T-helper 17 cell (primary cell): Measurements from ENCODE around the gene ZNF207. TPM values are rescaled to one million over a fixed set of nuclear protein-coding genes. Genes with fewer than 3 reads are reported as not detected.
"Not testable (repeated sequence)": the region's sequence is repeated elsewhere in the genome, so short reads cannot be mapped to it uniquely, and the experiment has no call there.

Experiments
- ATAC-seq: fragments of 150-1000 bp; cut with Tn5 transposase; 2 replicates; pipeline ENCODE4 v1.10.0; 2021; ENCODE audit warnings: mild to moderate bottlenecking, moderate library complexity
- DNase-seq, 3 donors: peaks; one replicate each; pipeline versions ENCODE4 v3.0.0 to v3.0.0-alpha.2; 2020 to 2021
- H3K9me3 ChIP-seq: one replicate; pipeline ENCODE4 v1.7.0; 2013; ENCODE audit warnings: low read length, mild to moderate bottlenecking; ENCODE audit not compliant: control insufficient read depth, poor library complexity, severe bottlenecking
- H3K27ac Mint-ChIP-seq: one replicate; pipeline ENCODE4 v1.8.0; 2022; ENCODE audit warnings: mild to moderate bottlenecking, moderate library complexity, mixed read lengths
- H3K27me3 Mint-ChIP-seq: one replicate; pipeline ENCODE4 v1.8.0; 2022; ENCODE audit warnings: mixed read lengths
- H3K36me3 Mint-ChIP-seq: one replicate; pipeline ENCODE4 v1.8.0; 2022; ENCODE audit warnings: low read depth, mixed read lengths
- H3K4me1 Mint-ChIP-seq: one replicate; pipeline ENCODE4 v1.8.0; 2022; ENCODE audit warnings: mild to moderate bottlenecking, mixed read lengths
- H3K4me3 Mint-ChIP-seq: one replicate; pipeline ENCODE4 v1.8.0; 2022; ENCODE audit warnings: mild to moderate bottlenecking, moderate library complexity, mixed read lengths
- total RNA-seq, 4 donors: library from RNA in 2 of 4; stranded (reverse) in 2 of 4; gene quantifications; one replicate each; pipeline ENCODE4 v1.2.3 and lab custom pipeline; 2022 to 2026

ZNF207 gene
- total RNA-seq, 2 donors from 2014 or later: 259 to 269 TPM

- Mint-ChIP-seq H3K4me1 (peaks cover 11% of the 10 kb centered on the region), H3K27me3 (peaks cover 18% of the 10 kb centered on the region)
- not testable (repeated sequence) for H3K27ac Mint-ChIP-seq, DNase-seq, ATAC-seq, H3K4me3 Mint-ChIP-seq, H3K36me3 Mint-ChIP-seq, H3K9me3 ChIP-seq
Measured at GRCh38 chr17:32320080-32320479, 29.9 kb upstream of the ZNF207 start.

GRCh38 chr17:32320847-32321246 lies 29.1 kb upstream of the ZNF207 start:
- Mint-ChIP-seq H3K27ac (no peak overlapping the region), H3K36me3 (no peaks in the 10 kb centered on the region), H3K27me3 (peaks cover 14% of the 10 kb centered on the region), H3K4me1 (peaks cover 11% of the 10 kb centered on the region), H3K4me3 (no peak overlapping the region)
- H3K9me3 ChIP-seq: no peaks in the 10 kb centered on the region
- DNase-seq: no peak
- ATAC-seq: no peak

- peaks cover 1% of the 10 kb centered on the region for H3K27me3 Mint-ChIP-seq
- peak overlapping the region; percentile 79 for H3K27ac Mint-ChIP-seq
- H3K36me3 Mint-ChIP-seq: no peaks in the 10 kb centered on the region
- peak overlapping the region; percentile 68 for H3K4me3 Mint-ChIP-seq
- H3K4me1 Mint-ChIP-seq: peaks cover 11% of the 10 kb centered on the region
- H3K9me3 ChIP-seq: no peaks in the 10 kb centered on the region
- no peak for DNase-seq
- no peak for ATAC-seq
Measured at GRCh38 chr17:32323046-32323445, 26.9 kb upstream of the ZNF207 start.

DNA sequence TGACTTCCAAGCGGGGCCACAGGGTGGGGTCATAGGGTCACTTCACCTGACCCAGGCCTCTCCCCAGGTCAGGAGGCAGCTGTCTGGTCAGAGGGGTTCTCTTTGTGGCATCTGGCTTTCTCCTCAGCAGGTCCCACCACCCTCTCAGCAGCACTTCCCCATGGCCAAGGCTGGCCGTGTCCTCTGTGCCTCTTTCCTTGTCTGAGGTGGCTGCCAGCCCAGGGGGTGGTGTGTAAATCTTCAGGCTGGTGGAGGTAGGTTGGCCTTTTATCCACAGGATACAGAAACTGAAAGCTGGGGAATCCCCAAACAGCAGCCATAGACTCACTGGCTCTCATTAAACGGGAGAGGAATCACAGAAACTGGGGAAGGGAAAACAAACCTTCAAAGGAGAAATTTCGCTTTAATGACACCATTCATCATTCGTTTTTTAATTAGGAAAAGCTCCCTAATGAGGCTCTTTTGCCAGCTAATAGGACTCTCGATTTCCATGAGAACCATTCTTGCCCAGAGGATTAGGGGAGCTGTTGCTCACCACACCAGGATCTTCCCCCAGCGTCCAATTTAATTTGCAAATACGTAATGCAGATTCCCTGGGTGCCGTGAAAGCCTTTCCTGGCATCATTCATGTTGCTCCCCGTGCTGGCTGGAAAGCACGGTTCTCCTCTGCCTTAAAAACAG lies 26.0 kb upstream of the ZNF207 start:
- Mint-ChIP-seq H3K4me3 (peak overlapping the region; percentile 68), H3K36me3 (no peaks in the 10 kb centered on the region), H3K27ac (peak overlapping the region; percentile 79), H3K27me3 (no peaks in the 10 kb centered on the region), H3K4me1 (peaks cover 11% of the 10 kb centered on the region)
- no peaks in the 10 kb centered on the region for H3K9me3 ChIP-seq
- DNase-seq (peak in 1 of 3 donors; percentile 34), ATAC-seq (peak; percentile 82)

GRCh38 chr17:32327911-32328310 lies 22.0 kb upstream of the ZNF207 start:
- ATAC-seq (no peak), DNase-seq (no peak)
- H3K27ac Mint-ChIP-seq: no peak overlapping the region
- H3K4me3 Mint-ChIP-seq: no peak overlapping the region
- peaks cover 18% of the 10 kb centered on the region for H3K4me1 Mint-ChIP-seq
- H3K27me3 Mint-ChIP-seq: no peaks in the 10 kb centered on the region
- no peaks in the 10 kb centered on the region for H3K36me3 Mint-ChIP-seq
- H3K9me3 ChIP-seq: no peaks in the 10 kb centered on the region

DNA sequence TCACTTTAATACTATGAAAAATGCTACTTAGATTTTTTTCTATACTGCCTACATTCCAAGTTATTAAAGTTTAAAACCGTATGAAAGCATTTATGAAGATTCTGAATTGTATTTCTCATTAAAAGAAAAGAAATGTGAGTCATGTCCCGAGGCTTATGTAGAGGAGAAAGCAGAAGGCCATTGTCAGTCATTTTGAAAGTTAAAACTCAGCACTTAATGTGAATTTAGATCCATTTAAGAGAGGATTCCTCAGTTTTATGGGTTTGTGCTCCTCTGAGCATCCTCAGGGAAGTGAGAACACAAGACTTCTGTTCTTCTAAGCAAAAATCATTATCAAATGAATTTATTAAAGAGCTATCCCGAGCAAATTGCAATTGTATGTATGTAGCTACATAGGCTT lies 19.8 kb upstream of the ZNF207 start:
- DNase-seq: no peak
- H3K27me3 Mint-ChIP-seq: no peaks in the 10 kb centered on the region
- no peaks in the 10 kb centered on the region for H3K9me3 ChIP-seq
- no peak overlapping the region for H3K4me3 Mint-ChIP-seq
- H3K36me3 Mint-ChIP-seq: no peaks in the 10 kb centered on the region
- peaks cover 11% of the 10 kb centered on the region for H3K4me1 Mint-ChIP-seq
- no peak for ATAC-seq
- H3K27ac Mint-ChIP-seq: peak overlapping the region; percentile 93

GRCh38 chr17:32331243-32332040 lies 18.5 kb upstream of the ZNF207 start:
- Mint-ChIP-seq H3K27me3 (no peaks in the 10 kb centered on the region), H3K4me3 (peak overlapping the region; percentile 31), H3K4me1 (peaks cover 11% of the 10 kb centered on the region), H3K27ac (peak overlapping the region; percentile 93), H3K36me3 (no peaks in the 10 kb centered on the region)
- DNase-seq (no peak), ATAC-seq (no peak)
- no peaks in the 10 kb centered on the region for H3K9me3 ChIP-seq

DNA sequence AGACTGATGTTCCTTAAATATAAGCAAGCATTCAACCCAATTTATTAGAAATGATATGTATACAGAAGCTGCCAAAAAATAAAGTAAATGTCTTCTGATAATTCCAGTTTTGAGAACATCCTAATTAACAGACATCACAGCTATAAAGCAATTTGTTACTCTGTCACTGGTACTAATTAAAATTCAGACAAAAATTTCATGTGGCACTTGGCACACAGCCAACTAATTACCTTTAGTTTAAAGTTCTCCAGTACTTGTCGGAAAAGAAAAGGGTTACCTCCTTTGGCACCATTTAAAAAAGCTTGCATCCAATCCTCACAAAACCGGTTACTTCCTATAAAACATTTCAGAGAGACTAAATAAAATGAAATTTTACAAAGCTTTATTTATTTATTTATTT lies 16.8 kb upstream of the ZNF207 start:
- H3K27ac Mint-ChIP-seq: no peak overlapping the region
- ATAC-seq (no peak), DNase-seq (no peak)
- no peaks in the 10 kb centered on the region for H3K27me3 Mint-ChIP-seq
- H3K9me3 ChIP-seq: no peaks in the 10 kb centered on the region
- H3K36me3 Mint-ChIP-seq: no peaks in the 10 kb centered on the region
- peaks cover 11% of the 10 kb centered on the region for H3K4me1 Mint-ChIP-seq
- H3K4me3 Mint-ChIP-seq: no peak overlapping the region

DNA sequence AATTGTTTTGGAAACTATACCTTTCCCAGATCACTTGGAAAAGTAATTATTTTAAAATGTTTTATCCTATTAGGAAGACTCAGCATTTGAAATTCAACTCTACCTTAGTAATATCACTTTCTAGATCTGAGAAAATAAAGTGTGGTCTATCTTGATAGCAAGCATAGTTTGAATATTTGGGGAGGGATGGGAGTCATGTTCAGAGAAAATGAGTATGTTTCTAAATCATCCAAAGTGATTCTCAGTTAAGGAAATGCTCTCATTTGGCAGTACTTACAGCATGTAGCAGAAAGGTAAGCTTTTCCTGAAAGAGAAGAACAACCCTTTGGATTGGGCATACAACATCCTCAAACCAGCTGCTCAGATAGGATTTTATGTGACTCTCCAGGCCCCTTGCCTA lies 14.9 kb upstream of the ZNF207 start:
- H3K4me3 Mint-ChIP-seq: no peak overlapping the region
- no peaks in the 10 kb centered on the region for H3K9me3 ChIP-seq
- H3K4me1 Mint-ChIP-seq: peaks cover 12% of the 10 kb centered on the region
- DNase-seq (no peak), ATAC-seq (no peak)
- H3K27ac Mint-ChIP-seq: no peak overlapping the region
- no peaks in the 10 kb centered on the region for H3K27me3 Mint-ChIP-seq
- H3K36me3 Mint-ChIP-seq: no peaks in the 10 kb centered on the region

- peaks cover 14% of the 10 kb centered on the region for H3K4me1 Mint-ChIP-seq
- no peak overlapping the region for H3K4me3 Mint-ChIP-seq
- no peaks in the 10 kb centered on the region for H3K27me3 Mint-ChIP-seq
- no peaks in the 10 kb centered on the region for H3K36me3 Mint-ChIP-seq
- no peak for DNase-seq
- no peak overlapping the region for H3K27ac Mint-ChIP-seq
- H3K9me3 ChIP-seq: no peaks in the 10 kb centered on the region
- ATAC-seq: no peak
Measured at GRCh38 chr17:32335687-32336086, 14.3 kb upstream of the ZNF207 start.

- Mint-ChIP-seq H3K27ac (peak overlapping the region; percentile 96), H3K27me3 (no peaks in the 10 kb centered on the region), H3K4me1 (peaks cover 15% of the 10 kb centered on the region), H3K36me3 (peaks cover 4% of the 10 kb centered on the region), H3K4me3 (peak overlapping the region; percentile 98)
- DNase-seq (peak in 2 of 3 donors; percentile 32 to 38), ATAC-seq (peak; percentile 61)
- H3K9me3 ChIP-seq: no peaks in the 10 kb centered on the region
Measured at GRCh38 chr17:32341141-32341856, 8.7 kb upstream of the ZNF207 start.

GRCh38 chr17:32341857-32342602 lies 7.9 kb upstream of the ZNF207 start, which contains the start of gene C17orf75:
TSS of gene C17orf75 (minus strand) at chr17:32342173. CDS start at chr17:32342139, 34 bp downstream.
- H3K36me3 Mint-ChIP-seq: peaks cover 4% of the 10 kb centered on the region
- H3K9me3 ChIP-seq: no peaks in the 10 kb centered on the region
- ATAC-seq (peak; percentile 92), DNase-seq (peak; percentile 56 to 73 (median 57))
- peak within 1 kb of the TSS; percentile 96 for H3K27ac Mint-ChIP-seq
- peak within 1 kb of the TSS; percentile 98 for H3K4me3 Mint-ChIP-seq
- peaks cover 15% of the 10 kb centered on the region for H3K4me1 Mint-ChIP-seq
- H3K27me3 Mint-ChIP-seq: no peaks in the 10 kb centered on the region
